ENCODE measurements around the gene ST8SIA4.

GRCh38 chr5:100772006-100772405, 131.1 kb downstream of the ST8SIA4 start:
- no peak for TF ChIP-seq CTCF (IDR thresholded peaks at IDR 0.05)
- TF ChIP-seq POLR2A (IDR thresholded peaks at IDR 0.05), result no peak
- TF ChIP-seq POLR2AphosphoS5 (IDR thresholded peaks at IDR 0.05), result no peak
